Sigmoid colon (tissue), 7 donors: Measurements from ENCODE around the gene DNAJC18. TPM values are rescaled to one million over a fixed set of nuclear protein-coding genes. Genes with fewer than 3 reads are reported as not detected.
A peak's percentile ranks its signal among the peaks of the same experiment; 100 is the strongest.
"Not testable (repeated sequence)": the region's sequence is repeated elsewhere in the genome, so short reads cannot be mapped to it uniquely, and the experiment has no call there.

Source experiments
- DNase-seq: peaks from one replicate; pipeline ENCODE4 v3.0.0-alpha.2; 2019
- H3K27ac ChIP-seq, 4 donors: fragments of 200-600 bp; sonication (generic); one replicate each; pipeline ENCODE4 v1.5.1; 2016 to 2019; ENCODE audit warnings: mild to moderate bottlenecking in 1 of 4
- H3K27me3 ChIP-seq, 3 donors: fragments of 200-600 bp; sonication (generic); one replicate each; pipeline ENCODE4 v1.5.1; 2019; ENCODE audit warnings: mild to moderate bottlenecking in 1 of 3
- H3K36me3 ChIP-seq, 4 donors: fragments of 200-600 bp; sonication (generic); one replicate each; pipeline ENCODE4 v1.5.1; 2016 to 2019
- H3K4me1 ChIP-seq, 4 donors: fragments of 200-600 bp; sonication (generic); one replicate each; pipeline ENCODE4 v1.5.1; 2017 to 2019
- H3K4me3 ChIP-seq, 4 donors: fragments of 200-600 bp; sonication (generic); one replicate each; pipeline ENCODE4 v1.5.1; 2017 to 2019; ENCODE audit warnings: mild to moderate bottlenecking in 2 of 4, moderate library complexity in 1 of 4
- H3K9me3 ChIP-seq, 4 donors: fragments of 200-600 bp in 3 of 4; sonication (generic) in 3 of 4; one replicate each; pipeline versions ENCODE4 v1.5.1 to v1.6.1; 2013 to 2019
- EP300 ChIP-seq, 4 donors: sonication (generic); formaldehyde crosslinking; IDR thresholded peaks; one replicate each; pipeline ENCODE4 v1.6.1; 2017; ENCODE audit warnings: antibody characterized with exemption in 4 of 4
- POLR2A ChIP-seq, 2 donors: fragments of 450-650 bp; IDR thresholded peaks; one replicate each; pipeline ENCODE4 v1.6.1; 2016; ENCODE audit warnings: antibody characterized with exemption in 2 of 2, mild to moderate bottlenecking in 2 of 2, moderate library complexity in 2 of 2
- POLR2AphosphoS5 ChIP-seq, 4 donors: sonication (generic); formaldehyde crosslinking; IDR thresholded peaks; one replicate each; pipeline ENCODE4 v1.6.1; 2017; ENCODE audit warnings: antibody characterized with exemption in 4 of 4
- WGBS, 2 donors: extraction: QIAGEN DNeasy Blood & Tissue Kit; methylation state at CpG; one replicate each; pipeline ENCODE4 v1.1.7; 2013; 5-methylcytosine and 5-hydroxymethylcytosine counted together
- intact Hi-C: fragments of 100-400 bp; cut with DNase I; formaldehyde crosslinking; loops from one replicate; pipeline ENCODE4 v1.15.1; 2023
- polyA plus RNA-seq, 3 donors: library from polyadenylated mRNA; stranded (reverse); fragments of 200-250 nt; gene quantifications; one replicate each; pipeline ENCODE4 v1.2.3, GENCODE V29; 2013
- total RNA-seq, 4 donors: library from RNA; depleted of rRNA; stranded (reverse); fragments of >200 nt; gene quantifications; one replicate each; pipeline ENCODE4 v1.1.0, GENCODE V29; 2016
- TF ChIP-seq, protein P1 (sequence below), 4 experiments: fragments of 450-650 bp in 3 of 4; fragments of 200-600 bp in 1 of 4; IDR thresholded peaks; one replicate each; pipeline ENCODE4 v1.5.1; 2016 to 2019; ENCODE audit warnings: antibody characterized with exemption in 4 of 4, mild to moderate bottlenecking in 3 of 4, moderate library complexity in 2 of 4
- donor health status: healthy with polysubstance abuse.
- donor health status: Bipolar disorder and iron deficiency.
- donor health status: healthy.

The DNAJC18 gene
- total and polyA plus RNA-seq, 7 donors: 1.2 to 12.5 (median 6.8) TPM

- no peaks in the 10 kb centered on the region for H3K9me3 ChIP-seq
- H3K27ac ChIP-seq: peak within 1 kb of the TSS; percentile 78 to 90 (median 82)
- peak; percentile 25 to 52 (median 42) for TF ChIP-seq POLR2AphosphoS5 (IDR thresholded peaks at IDR 0.05)
- no peak for TF ChIP-seq POLR2A (IDR thresholded peaks at IDR 0.05)
- peak; percentile 92 for DNase-seq
- intact Hi-C loops: no loop called here
- H3K27me3 ChIP-seq: no peaks in the 10 kb centered on the region
- H3K4me3 ChIP-seq: peak within 1 kb of the TSS; percentile 11 to 45 (median 38)
- H3K4me1 ChIP-seq: peaks cover 0 to 29% (median 13%) of the 10 kb centered on the region in 4 donors
- 6 to 10% methylated on average over 19 of the region's 19 CpGs for WGBS, 2 donors
- H3K36me3 ChIP-seq: peaks cover 0 to 18% (median under 1%) of the 10 kb centered on the region in 4 donors
Observed at GRCh38 chr5:139482050-139482889, 42.9 kb upstream of the DNAJC18 start, which contains the start of gene STING1. STING1 (minus strand) TSS chr5:139482758; CDS start chr5:139481704, 1,054 bp downstream.

DNA sequence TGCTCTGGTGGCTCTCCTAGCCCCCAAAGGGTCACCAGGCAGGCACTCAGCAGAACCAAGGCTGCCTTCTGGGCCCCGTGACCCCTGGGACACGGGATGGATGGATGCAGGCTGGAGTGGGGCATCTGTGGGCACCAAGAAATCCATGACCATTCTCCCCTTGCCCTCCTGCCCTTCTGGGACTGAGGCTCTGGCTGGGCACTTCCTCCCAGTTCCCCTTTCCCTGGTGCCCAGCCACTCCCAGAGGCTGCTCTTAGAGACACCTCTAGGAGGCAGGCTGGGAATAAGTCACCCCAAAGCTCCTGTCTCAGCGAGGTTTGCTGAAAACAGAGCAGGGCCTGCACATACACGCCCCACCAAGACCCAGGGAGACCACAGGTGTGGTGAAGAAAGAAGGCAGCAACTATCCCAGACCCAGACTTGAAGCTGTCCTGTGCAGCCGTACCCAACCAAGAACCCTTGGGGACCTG, 42.3 kb upstream of the DNAJC18 start:
- 34 to 57% methylated on average over 5 of the region's 5 CpGs for WGBS, 2 donors
- H3K9me3 ChIP-seq: no peaks in the 10 kb centered on the region
- H3K4me1 ChIP-seq: peaks cover 0 to 29% (median 13%) of the 10 kb centered on the region in 4 donors
- H3K36me3 ChIP-seq: peaks cover 0 to 22% (median 2%) of the 10 kb centered on the region in 4 donors
- no peak for TF ChIP-seq EP300 (IDR thresholded peaks at IDR 0.05)
- TF ChIP-seq, protein P1, sequence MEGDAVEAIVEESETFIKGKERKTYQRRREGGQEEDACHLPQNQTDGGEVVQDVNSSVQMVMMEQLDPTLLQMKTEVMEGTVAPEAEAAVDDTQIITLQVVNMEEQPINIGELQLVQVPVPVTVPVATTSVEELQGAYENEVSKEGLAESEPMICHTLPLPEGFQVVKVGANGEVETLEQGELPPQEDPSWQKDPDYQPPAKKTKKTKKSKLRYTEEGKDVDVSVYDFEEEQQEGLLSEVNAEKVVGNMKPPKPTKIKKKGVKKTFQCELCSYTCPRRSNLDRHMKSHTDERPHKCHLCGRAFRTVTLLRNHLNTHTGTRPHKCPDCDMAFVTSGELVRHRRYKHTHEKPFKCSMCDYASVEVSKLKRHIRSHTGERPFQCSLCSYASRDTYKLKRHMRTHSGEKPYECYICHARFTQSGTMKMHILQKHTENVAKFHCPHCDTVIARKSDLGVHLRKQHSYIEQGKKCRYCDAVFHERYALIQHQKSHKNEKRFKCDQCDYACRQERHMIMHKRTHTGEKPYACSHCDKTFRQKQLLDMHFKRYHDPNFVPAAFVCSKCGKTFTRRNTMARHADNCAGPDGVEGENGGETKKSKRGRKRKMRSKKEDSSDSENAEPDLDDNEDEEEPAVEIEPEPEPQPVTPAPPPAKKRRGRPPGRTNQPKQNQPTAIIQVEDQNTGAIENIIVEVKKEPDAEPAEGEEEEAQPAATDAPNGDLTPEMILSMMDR (IDR thresholded peaks at IDR 0.05): no peak
- TF ChIP-seq POLR2AphosphoS5 (IDR thresholded peaks at IDR 0.05): no peak
- no peak for TF ChIP-seq POLR2A (IDR thresholded peaks at IDR 0.05)
- intact Hi-C loops: no loop called here
- H3K4me3 ChIP-seq: peak overlapping the region; percentile 11 to 45 (median 38)
- peak; percentile 76 for DNase-seq
- no peaks in the 10 kb centered on the region for H3K27me3 ChIP-seq
- peak overlapping the region; percentile 78 to 90 (median 82) for H3K27ac ChIP-seq

DNA sequence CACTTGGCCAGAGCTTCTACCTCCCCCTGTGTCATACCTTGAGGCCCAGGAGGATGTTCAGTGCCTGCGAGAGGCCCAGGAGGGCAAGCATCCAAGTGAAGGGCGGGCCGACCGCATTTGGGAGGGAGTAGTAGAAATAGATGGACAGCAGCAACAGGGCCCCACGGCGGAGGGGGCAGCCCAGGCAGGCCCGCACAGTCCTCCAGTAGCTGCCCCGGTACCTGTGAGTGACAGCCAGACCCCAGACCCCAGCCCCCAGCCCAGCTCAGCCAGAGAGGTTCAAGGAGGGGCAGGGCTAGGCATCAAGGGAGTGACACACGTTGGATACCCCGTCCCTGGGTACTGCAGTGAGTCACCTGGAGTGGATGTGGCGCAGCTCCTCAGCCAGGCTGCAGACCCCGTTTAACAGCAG, 41.8 kb upstream of the DNAJC18 start:
- Histone ChIP-seq H3K27me3 (no peaks in the 10 kb centered on the region), H3K36me3 (peaks cover 0 to 23% (median 2%) of the 10 kb centered on the region in 4 donors), H3K27ac (peak overlapping the region; percentile 78 to 90 (median 82)), H3K4me1 (peaks cover 0 to 29% (median 13%) of the 10 kb centered on the region in 4 donors), H3K4me3 (peak overlapping the region; percentile 11 to 45 (median 38)), H3K9me3 (no peaks in the 10 kb centered on the region)
- peak; percentile 72 for DNase-seq
- TF ChIP-seq EP300 (IDR thresholded peaks at IDR 0.05) (no peak), POLR2A (IDR thresholded peaks at IDR 0.05) (no peak), POLR2AphosphoS5 (IDR thresholded peaks at IDR 0.05) (no peak)
- TF ChIP-seq, protein P1 (IDR thresholded peaks at IDR 0.05): no peak
- intact Hi-C loops: no loop called here
- WGBS, 2 donors: 49 to 82% methylated on average over 12 of the region's 12 CpGs

GRCh38 chr5:139479729-139480128, 40.4 kb upstream of the DNAJC18 start:
- H3K27me3 ChIP-seq, intact Hi-C loops, H3K4me3 ChIP-seq, DNase-seq, H3K9me3 ChIP-seq: not testable (repeated sequence)
- H3K27ac ChIP-seq: peak overlapping the region in 1 of 4 donors; percentile 90
- 93 to 95% methylated on average over 4 of the region's 4 CpGs for WGBS, 2 donors
- peaks cover 0 to 27% (median 2%) of the 10 kb centered on the region in 4 donors for H3K36me3 ChIP-seq
- H3K4me1 ChIP-seq: peaks cover 0 to 29% (median 13%) of the 10 kb centered on the region in 4 donors

DNA sequence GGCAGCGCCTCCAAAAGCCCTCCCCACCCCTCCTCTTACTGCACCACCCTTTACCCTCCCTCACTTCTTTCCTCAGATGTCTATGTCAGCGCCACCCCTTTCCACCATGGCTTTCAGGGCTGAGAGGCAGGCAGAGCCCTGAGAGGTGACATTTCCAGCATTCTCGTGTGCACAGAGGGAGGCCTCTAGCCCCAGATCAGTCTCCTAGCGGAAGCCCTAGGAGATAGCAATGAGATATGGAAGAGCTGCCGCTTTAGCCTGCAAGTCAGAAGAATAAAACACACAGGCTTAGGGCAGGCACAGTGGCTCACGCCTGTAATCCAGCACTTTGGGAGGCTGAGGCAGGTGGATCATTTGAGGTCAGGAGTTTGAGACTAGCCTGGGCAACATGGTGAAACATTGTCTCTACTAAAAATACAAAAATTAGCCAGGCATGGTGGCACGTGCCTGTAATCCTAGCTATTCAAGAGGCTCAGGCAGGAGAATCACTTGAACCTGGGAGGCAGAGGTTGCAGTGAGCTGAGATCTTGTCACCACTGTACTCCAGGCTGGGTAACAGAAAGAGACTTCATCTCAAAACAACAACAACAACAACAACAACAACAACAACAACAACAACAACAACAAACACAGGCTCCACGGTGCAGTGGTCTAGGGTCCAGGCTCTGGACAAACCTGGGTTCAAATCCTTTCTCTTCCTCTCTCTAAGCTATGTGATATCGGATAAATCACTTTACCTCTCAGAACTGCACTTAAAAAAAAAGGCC, 39.5 kb upstream of the DNAJC18 start:
- 87 to 89% methylated on average over 9 of the region's 9 CpGs for WGBS, 2 donors
- H3K4me1 ChIP-seq: peaks cover 0 to 29% (median 13%) of the 10 kb centered on the region in 4 donors
- DNase-seq, H3K9me3 ChIP-seq, intact Hi-C loops, H3K27me3 ChIP-seq, H3K4me3 ChIP-seq: not testable (repeated sequence)
- H3K36me3 ChIP-seq: peaks cover 0 to 27% (median 2%) of the 10 kb centered on the region in 4 donors
- peak overlapping the region in 1 of 4 donors; percentile 90 for H3K27ac ChIP-seq
